ENCODE results near the gene KRTAP10-6. TPM values are rescaled to one million over a fixed set of nuclear protein-coding genes. Genes with fewer than 3 reads are reported as not detected.

Gene KRTAP10-6
- polyA plus RNA-seq, 1 of the 3 experiments (the other 2 are of a cell fraction), result not detected

DNA sequence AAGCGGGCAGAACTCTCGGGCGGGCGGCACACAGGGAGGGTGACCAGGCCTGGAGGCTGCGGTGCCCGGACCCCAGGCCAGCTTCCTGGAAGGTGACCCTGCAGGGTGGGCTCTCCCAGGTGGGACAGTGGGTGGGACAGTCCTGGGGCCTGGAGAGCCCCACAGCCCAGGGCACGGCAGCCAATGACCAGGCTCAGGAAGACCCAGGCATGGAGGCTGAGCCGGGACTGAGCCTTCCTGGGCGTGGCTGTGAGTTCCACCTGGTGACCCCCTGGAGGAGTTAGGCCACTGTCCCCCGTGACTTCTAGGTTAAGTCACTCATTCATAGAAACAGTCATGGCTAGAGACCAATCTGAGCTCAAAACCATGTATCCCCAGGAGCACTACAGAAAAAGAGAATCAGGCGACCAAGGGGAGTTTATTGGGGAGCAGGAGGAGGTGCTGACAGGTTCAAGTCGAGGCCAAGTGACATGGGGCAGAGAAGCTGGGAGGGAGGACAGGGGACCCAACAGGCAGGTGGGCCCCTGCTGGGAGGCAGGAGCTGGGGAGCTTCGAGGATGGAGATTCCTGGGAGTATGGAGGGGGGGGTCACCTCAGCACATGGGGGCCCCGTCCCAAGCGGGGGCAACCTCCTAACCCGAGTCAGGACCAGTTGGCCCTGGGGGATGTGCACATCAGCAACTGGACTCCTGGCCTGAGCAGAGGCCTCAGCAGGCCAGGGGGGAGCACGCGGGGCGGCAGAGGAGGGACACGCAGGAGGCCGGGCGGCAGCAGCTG, 13.1 kb downstream of the KRTAP10-6 start:
- POLR2A ChIA-PET, result no interaction called here
- H3K4me2 ChIP-seq, result no peak overlapping the region
- WGBS (ENCODE audit: low lambda C conversion rate), result 26% methylated on average over 15 of the region's 22 CpGs

More for the DNA sequence above, 13.1 kb downstream of the KRTAP10-6 start:
- no peaks in the 10 kb centered on the region for H3K79me2 ChIP-seq (ENCODE audit: insufficient read depth)
- CTCF ChIA-PET, result no interaction called here
- no peak for TF ChIP-seq GABPA (IDR thresholded peaks at IDR 0.05; ENCODE audit: low read depth)
- no peak for TF ChIP-seq TAF1 (IDR thresholded peaks at IDR 0.05; ENCODE audit: borderline replicate concordance, low read depth, low read length)
- TF ChIP-seq, protein P1, sequence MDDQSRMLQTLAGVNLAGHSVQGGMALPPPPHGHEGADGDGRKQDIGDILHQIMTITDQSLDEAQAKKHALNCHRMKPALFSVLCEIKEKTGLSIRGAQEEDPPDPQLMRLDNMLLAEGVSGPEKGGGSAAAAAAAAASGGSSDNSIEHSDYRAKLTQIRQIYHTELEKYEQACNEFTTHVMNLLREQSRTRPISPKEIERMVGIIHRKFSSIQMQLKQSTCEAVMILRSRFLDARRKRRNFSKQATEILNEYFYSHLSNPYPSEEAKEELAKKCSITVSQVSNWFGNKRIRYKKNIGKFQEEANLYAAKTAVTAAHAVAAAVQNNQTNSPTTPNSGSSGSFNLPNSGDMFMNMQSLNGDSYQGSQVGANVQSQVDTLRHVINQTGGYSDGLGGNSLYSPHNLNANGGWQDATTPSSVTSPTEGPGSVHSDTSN (IDR thresholded peaks at IDR 0.05), result no peak
- no peak for TF ChIP-seq GATA2 (CRISPR knock-in tag; IDR thresholded peaks at IDR 0.05)
- no peak for TF ChIP-seq ELF1 (IDR thresholded peaks at IDR 0.05)
- TF ChIP-seq MXI1 (IDR thresholded peaks at IDR 0.05; ENCODE audit: low read depth, low read length), result no peak
- TF ChIP-seq, protein P2, sequence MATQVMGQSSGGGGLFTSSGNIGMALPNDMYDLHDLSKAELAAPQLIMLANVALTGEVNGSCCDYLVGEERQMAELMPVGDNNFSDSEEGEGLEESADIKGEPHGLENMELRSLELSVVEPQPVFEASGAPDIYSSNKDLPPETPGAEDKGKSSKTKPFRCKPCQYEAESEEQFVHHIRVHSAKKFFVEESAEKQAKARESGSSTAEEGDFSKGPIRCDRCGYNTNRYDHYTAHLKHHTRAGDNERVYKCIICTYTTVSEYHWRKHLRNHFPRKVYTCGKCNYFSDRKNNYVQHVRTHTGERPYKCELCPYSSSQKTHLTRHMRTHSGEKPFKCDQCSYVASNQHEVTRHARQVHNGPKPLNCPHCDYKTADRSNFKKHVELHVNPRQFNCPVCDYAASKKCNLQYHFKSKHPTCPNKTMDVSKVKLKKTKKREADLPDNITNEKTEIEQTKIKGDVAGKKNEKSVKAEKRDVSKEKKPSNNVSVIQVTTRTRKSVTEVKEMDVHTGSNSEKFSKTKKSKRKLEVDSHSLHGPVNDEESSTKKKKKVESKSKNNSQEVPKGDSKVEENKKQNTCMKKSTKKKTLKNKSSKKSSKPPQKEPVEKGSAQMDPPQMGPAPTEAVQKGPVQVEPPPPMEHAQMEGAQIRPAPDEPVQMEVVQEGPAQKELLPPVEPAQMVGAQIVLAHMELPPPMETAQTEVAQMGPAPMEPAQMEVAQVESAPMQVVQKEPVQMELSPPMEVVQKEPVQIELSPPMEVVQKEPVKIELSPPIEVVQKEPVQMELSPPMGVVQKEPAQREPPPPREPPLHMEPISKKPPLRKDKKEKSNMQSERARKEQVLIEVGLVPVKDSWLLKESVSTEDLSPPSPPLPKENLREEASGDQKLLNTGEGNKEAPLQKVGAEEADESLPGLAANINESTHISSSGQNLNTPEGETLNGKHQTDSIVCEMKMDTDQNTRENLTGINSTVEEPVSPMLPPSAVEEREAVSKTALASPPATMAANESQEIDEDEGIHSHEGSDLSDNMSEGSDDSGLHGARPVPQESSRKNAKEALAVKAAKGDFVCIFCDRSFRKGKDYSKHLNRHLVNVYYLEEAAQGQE (IDR thresholded peaks at IDR 0.05; ENCODE audit: low read depth, low read length), result no peak
- TF ChIP-seq, protein P3, sequence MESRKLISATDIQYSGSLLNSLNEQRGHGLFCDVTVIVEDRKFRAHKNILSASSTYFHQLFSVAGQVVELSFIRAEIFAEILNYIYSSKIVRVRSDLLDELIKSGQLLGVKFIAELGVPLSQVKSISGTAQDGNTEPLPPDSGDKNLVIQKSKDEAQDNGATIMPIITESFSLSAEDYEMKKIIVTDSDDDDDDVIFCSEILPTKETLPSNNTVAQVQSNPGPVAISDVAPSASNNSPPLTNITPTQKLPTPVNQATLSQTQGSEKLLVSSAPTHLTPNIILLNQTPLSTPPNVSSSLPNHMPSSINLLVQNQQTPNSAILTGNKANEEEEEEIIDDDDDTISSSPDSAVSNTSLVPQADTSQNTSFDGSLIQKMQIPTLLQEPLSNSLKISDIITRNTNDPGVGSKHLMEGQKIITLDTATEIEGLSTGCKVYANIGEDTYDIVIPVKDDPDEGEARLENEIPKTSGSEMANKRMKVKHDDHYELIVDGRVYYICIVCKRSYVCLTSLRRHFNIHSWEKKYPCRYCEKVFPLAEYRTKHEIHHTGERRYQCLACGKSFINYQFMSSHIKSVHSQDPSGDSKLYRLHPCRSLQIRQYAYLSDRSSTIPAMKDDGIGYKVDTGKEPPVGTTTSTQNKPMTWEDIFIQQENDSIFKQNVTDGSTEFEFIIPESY (IDR thresholded peaks at IDR 0.05; ENCODE audit: borderline replicate concordance, low read depth), result no peak
- no peaks in the 10 kb centered on the region for H3F3A ChIP-seq (replicated peaks; ENCODE audit: insufficient read depth)
- H2AFZ ChIP-seq (ENCODE audit: low read depth), result no peak overlapping the region
- H3K36me3 ChIP-seq (replicated peaks in 1 of 2; ENCODE audit: control insufficient read depth in 1 of 2, insufficient read depth in 2 of 2, low read length in 1 of 2), result no peaks in the 10 kb centered on the region
- H3K4me3 ChIP-seq (ENCODE audit: low read depth in 2 of 2, low read length in 1 of 2), result no peak overlapping the region
- H3K9ac ChIP-seq, result no peak overlapping the region
- no peak overlapping the region for H3K27ac ChIP-seq (ENCODE audit: low read depth in 2 of 2, low read length in 1 of 2)
- H3K9me3 ChIP-seq, result no peaks in the 10 kb centered on the region
- H3K9me2 ChIP-seq, result no peaks in the 10 kb centered on the region
- DNase-seq, result no peak
- peaks cover 0 to 10% of the 10 kb centered on the region in 2 experiments; a peak in 1 of 4 replicates for H3K4me1 ChIP-seq (ENCODE audit: control insufficient read depth in 1 of 2, insufficient read depth in 2 of 2, low read depth in 1 of 2, low read length in 1 of 2)
- no peaks in the 10 kb centered on the region for H4K20me1 ChIP-seq (ENCODE audit: insufficient read depth)
- peaks cover 22% of the 10 kb centered on the region; the same call in 1 of the 2 replicates for H3K27me3 ChIP-seq (ENCODE audit: insufficient read depth)
